Caco-2 (cell line): Measurements from ENCODE around the gene TATDN2. TPM values are rescaled to one million over a fixed set of nuclear protein-coding genes. Genes with fewer than 3 reads are reported as not detected.

Experiments
- BruUV-seq: library from RNA; stranded (reverse); fragments of 400-500 nt; replicated peaks from 2 replicates; lab custom pipeline; 2021; lab: Mats Ljungman, UMichigan
- CTCF ChIA-PET: fragments of 300-600 bp; sonication (Branson Sonifier 250); formaldehyde crosslinking; loops from one replicate; lab custom pipeline; 2022; ENCODE audit warnings: antibody characterized with exemption; lab: Charles Lee
- POLR2A ChIA-PET: fragments of 300-600 bp; sonication (Branson Sonifier 250); formaldehyde crosslinking; loops from one replicate; lab custom pipeline; 2022; ENCODE audit warnings: antibody characterized with exemption; lab: Charles Lee
- DNase-seq, 2 experiments: peaks; one replicate each; pipeline versions ENCODE4 v3.0.0 to v3.0.0-alpha.2; 2020 to 2022
- H3K27me3 ChIP-seq: replicated peaks from 2 replicates; pipeline ENCODE4 v1.6.0; 2011; ENCODE audit warnings: low read length; ENCODE audit not compliant: control insufficient read depth, insufficient read depth
- H3K36me3 ChIP-seq: 2 replicates; pipeline ENCODE4 v1.5.1; 2011; ENCODE audit warnings: low read length; ENCODE audit not compliant: control insufficient read depth, insufficient read depth
- H3K4me1 ChIP-seq: fragments of 250-450 bp; sonication (Bioruptor Pico); 2 replicates; pipeline ENCODE4 v1.5.1; 2020; ENCODE audit warnings: mild to moderate bottlenecking
- H3K4me3 ChIP-seq: 2 replicates; pipeline ENCODE4 v1.5.1; 2011; ENCODE audit warnings: low read depth, mild to moderate bottlenecking, control low read depth, low read length
- H3K9me3 ChIP-seq: fragments of 250-450 bp; sonication (Bioruptor Pico); 2 replicates; pipeline ENCODE4 v1.5.1; 2020; ENCODE audit warnings: mild to moderate bottlenecking, moderate library complexity
- H3K27ac Mint-ChIP-seq: one replicate; pipeline ENCODE4 v1.8.0; 2022; ENCODE audit warnings: mixed read lengths; ENCODE audit not compliant: unreplicated experiment
- H3K27me3 Mint-ChIP-seq: one replicate; pipeline ENCODE4 v1.8.0; 2022; ENCODE audit warnings: mixed read lengths; ENCODE audit not compliant: insufficient read depth, unreplicated experiment
- H3K36me3 Mint-ChIP-seq: one replicate; pipeline ENCODE4 v1.8.0; 2022; ENCODE audit warnings: mild to moderate bottlenecking, mixed read lengths; ENCODE audit not compliant: insufficient read depth, unreplicated experiment
- H3K4me1 Mint-ChIP-seq: one replicate; pipeline ENCODE4 v1.8.0; 2022; ENCODE audit warnings: low read depth, mixed read lengths; ENCODE audit not compliant: unreplicated experiment
- H3K4me3 Mint-ChIP-seq: one replicate; pipeline ENCODE4 v1.8.0; 2022; ENCODE audit warnings: mild to moderate bottlenecking, moderate library complexity, mixed read lengths; ENCODE audit not compliant: unreplicated experiment
- H3K9me3 Mint-ChIP-seq: one replicate; pipeline ENCODE4 v1.8.0; 2022; ENCODE audit warnings: mixed read lengths; ENCODE audit not compliant: unreplicated experiment
- intact Hi-C: fragments of 100-400 bp; cut with micrococcal nuclease; formaldehyde crosslinking; loops from one replicate; pipeline ENCODE4 v1.10.0; 2022; ENCODE audit not compliant: unreplicated experiment
- total RNA-seq: library from RNA; stranded (reverse); gene quantifications from 2 replicates; pipeline ENCODE4 v1.2.3, GENCODE V29; 2022
- TF ChIP-seq, protein P1 (sequence below), 2 experiments: fragments of 200-600 bp in 1 of 2; IDR thresholded peaks; 1 replicate in 1 of 2; 2 replicates in 1 of 2; pipeline versions ENCODE4 v1.5.1 to v1.8.0; 2011 to 2022; ENCODE audit warnings: antibody characterized with exemption in 1 of 2, control low read depth in 1 of 2, inconsistent platforms in 1 of 2, low read depth in 1 of 2, low read length in 1 of 2, mild to moderate bottlenecking in 1 of 2, moderate library complexity in 1 of 2; ENCODE audit not compliant: insufficient read depth in 1 of 2, severe bottlenecking in 1 of 2, unreplicated experiment in 1 of 2

The TATDN2 gene
- total RNA-seq, 1 experiment from 2014 or later = 32.1 TPM

DNA sequence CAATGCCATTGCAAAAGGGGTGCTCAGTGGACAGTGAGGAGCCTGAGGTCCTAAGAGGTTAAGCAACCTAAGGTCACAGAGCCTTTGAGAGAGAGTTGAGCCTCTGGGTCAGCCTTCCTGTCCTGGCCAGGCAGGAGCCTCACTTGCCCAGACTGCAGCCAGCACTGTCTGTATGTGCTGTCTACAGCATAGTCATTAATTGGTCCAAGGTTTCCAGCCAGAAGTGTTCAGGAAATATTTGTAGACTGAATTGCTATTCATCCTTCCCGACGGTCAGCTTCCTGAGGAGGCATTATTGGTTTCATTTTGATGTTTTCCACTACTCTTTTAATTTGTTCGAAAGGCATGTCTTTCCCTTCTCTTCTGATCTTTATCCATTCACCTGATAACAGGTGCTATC, 64.6 kb downstream of the TATDN2 start:
- H3K9me3 Mint-ChIP-seq = no peaks in the 10 kb centered on the region
- intact Hi-C loops = no loop called here
- Histone ChIP-seq H3K27me3 (no peaks in the 10 kb centered on the region), H3K9me3 (no peaks in the 10 kb centered on the region), H3K4me1 (peaks cover 20% of the 10 kb centered on the region), H3K36me3 (peaks cover 6% of the 10 kb centered on the region), H3K4me3 (no peak overlapping the region)
- ChIA-PET POLR2A (interaction anchor here (0.6 kb wide), 1 partner anchor 16 kb away, joined by 4 read pairs; no protein-coding TSS in a partner anchor), CTCF (no interaction called here)
- peaks cover 97% of the 10 kb centered on the region for H3K36me3 Mint-ChIP-seq
- no peak for DNase-seq
- H3K4me3 Mint-ChIP-seq = no peak overlapping the region
- no TSS peak for BruUV-seq
- no peaks in the 10 kb centered on the region for H3K4me1 Mint-ChIP-seq
- no peaks in the 10 kb centered on the region for H3K27me3 Mint-ChIP-seq
- TF ChIP-seq, protein P1, sequence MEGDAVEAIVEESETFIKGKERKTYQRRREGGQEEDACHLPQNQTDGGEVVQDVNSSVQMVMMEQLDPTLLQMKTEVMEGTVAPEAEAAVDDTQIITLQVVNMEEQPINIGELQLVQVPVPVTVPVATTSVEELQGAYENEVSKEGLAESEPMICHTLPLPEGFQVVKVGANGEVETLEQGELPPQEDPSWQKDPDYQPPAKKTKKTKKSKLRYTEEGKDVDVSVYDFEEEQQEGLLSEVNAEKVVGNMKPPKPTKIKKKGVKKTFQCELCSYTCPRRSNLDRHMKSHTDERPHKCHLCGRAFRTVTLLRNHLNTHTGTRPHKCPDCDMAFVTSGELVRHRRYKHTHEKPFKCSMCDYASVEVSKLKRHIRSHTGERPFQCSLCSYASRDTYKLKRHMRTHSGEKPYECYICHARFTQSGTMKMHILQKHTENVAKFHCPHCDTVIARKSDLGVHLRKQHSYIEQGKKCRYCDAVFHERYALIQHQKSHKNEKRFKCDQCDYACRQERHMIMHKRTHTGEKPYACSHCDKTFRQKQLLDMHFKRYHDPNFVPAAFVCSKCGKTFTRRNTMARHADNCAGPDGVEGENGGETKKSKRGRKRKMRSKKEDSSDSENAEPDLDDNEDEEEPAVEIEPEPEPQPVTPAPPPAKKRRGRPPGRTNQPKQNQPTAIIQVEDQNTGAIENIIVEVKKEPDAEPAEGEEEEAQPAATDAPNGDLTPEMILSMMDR (IDR thresholded peaks at IDR 0.05; ENCODE audit: insufficient read depth in 1 of 2, low read depth in 1 of 2, low read length in 1 of 2, severe bottlenecking in 1 of 2, unreplicated experiment in 1 of 2) = no peak
- H3K27ac Mint-ChIP-seq = no peak overlapping the region

DNA sequence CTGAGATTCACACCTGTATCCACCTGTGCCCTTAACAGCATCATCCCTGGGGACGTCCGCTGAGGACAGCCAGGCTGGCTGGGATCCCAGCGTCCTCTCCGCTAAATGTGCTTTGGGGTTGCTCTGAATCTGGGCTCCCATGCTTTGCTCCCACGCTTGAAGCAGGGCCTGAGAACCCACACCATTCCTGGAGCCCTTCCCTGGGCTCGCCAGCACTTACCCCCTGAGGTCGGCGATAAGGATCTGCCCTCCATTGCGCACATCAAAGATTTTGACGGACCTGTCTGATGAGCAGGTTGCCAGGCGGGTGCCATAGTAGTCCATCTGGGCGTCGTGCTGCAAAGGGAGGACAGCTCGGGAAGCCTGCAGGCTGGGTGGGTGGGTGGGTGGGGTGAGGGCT, 66.8 kb downstream of the TATDN2 start:
- peaks cover 86% of the 10 kb centered on the region for H3K36me3 Mint-ChIP-seq
- no peaks in the 10 kb centered on the region for H3K27me3 ChIP-seq
- TF ChIP-seq, protein P1 (IDR thresholded peaks at IDR 0.05; ENCODE audit: insufficient read depth in 1 of 2, low read depth in 1 of 2, low read length in 1 of 2, severe bottlenecking in 1 of 2, unreplicated experiment in 1 of 2) = no peak
- H3K4me3 ChIP-seq = no peak overlapping the region
- H3K4me1 Mint-ChIP-seq = no peaks in the 10 kb centered on the region
- BruUV-seq = no TSS peak
- peaks cover 22% of the 10 kb centered on the region for H3K4me1 ChIP-seq
- H3K4me3 Mint-ChIP-seq = no peak overlapping the region
- DNase-seq = no peak
- no peaks in the 10 kb centered on the region for H3K9me3 ChIP-seq
- H3K9me3 Mint-ChIP-seq = no peaks in the 10 kb centered on the region
- ChIA-PET POLR2A (no interaction called here), CTCF (no interaction called here)
- intact Hi-C loops = no loop called here
- H3K27me3 Mint-ChIP-seq = no peaks in the 10 kb centered on the region
- H3K36me3 ChIP-seq = peaks cover 7% of the 10 kb centered on the region
- no peak overlapping the region for H3K27ac Mint-ChIP-seq

DNA sequence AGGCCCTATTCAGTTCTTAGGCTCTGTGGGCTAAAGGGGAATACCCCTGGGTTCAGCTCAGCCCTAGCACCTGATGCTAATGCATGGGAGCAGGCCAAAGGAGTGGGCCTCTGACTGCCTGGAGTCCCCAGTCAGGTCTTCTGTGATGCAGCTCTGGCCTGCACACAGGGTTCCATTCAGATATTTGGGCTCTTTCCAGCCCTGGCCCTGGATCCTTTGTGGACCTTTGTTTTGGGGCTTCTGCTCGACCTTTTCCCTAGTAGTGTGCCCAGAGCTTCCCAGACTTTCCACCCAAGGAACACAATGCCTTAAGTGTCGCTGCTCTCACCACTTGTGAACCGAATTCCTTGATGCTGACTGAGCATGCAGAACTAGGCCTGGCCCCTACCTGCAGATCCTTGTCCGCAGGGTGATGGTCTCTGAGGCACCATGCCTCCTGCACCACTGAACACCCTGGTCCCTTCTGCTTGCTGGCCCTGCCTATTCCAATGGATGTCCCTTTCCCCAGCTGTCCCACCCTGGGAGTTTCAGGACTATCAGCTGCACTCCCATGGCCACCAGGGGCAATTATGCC, 67.6 kb downstream of the TATDN2 start:
- no peaks in the 10 kb centered on the region for H3K4me1 Mint-ChIP-seq
- BruUV-seq = no TSS peak
- Histone ChIP-seq H3K9me3 (no peaks in the 10 kb centered on the region), H3K4me1 (peaks cover 22% of the 10 kb centered on the region), H3K4me3 (no peak overlapping the region), H3K36me3 (peaks cover 7% of the 10 kb centered on the region), H3K27me3 (no peaks in the 10 kb centered on the region)
- ChIA-PET POLR2A (interaction anchor here (0.8 kb wide), 1 partner anchor 23 kb away, joined by 3 read pairs; the partner anchor contains the start of gene GHRL), CTCF (interaction anchor here (0.6 kb wide), 1 partner anchor 28 kb away, joined by 3 read pairs; no protein-coding TSS in a partner anchor)
- H3K27me3 Mint-ChIP-seq = no peaks in the 10 kb centered on the region
- peaks cover 83% of the 10 kb centered on the region for H3K36me3 Mint-ChIP-seq
- TF ChIP-seq, protein P1 (IDR thresholded peaks at IDR 0.05; ENCODE audit: insufficient read depth in 1 of 2, low read depth in 1 of 2, low read length in 1 of 2, severe bottlenecking in 1 of 2, unreplicated experiment in 1 of 2) = no peak
- H3K27ac Mint-ChIP-seq = no peak overlapping the region
- no peaks in the 10 kb centered on the region for H3K9me3 Mint-ChIP-seq
- intact Hi-C loops = no loop called here
- no peak for DNase-seq
- H3K4me3 Mint-ChIP-seq = no peak overlapping the region
